Chondrocyte (in vitro differentiated cells): ENCODE data around the gene NELL2. TPM values are rescaled to one million over a fixed set of nuclear protein-coding genes. Genes with fewer than 3 reads are reported as not detected.

Source experiments
- DNase-seq: peaks from one replicate; pipeline ENCODE4 v3.0.0; 2021; ENCODE audit warnings: mixed read lengths, low spot score
- H3K27ac Mint-ChIP-seq: one replicate; pipeline ENCODE4 v1.8.0; 2021; ENCODE audit warnings: mild to moderate bottlenecking, moderate library complexity, mixed read lengths; ENCODE audit not compliant: unreplicated experiment
- H3K27me3 Mint-ChIP-seq: 2 replicates; pipeline ENCODE4 v1.8.0; 2021; ENCODE audit warnings: low read depth, mixed read lengths
- H3K36me3 Mint-ChIP-seq: 2 replicates; pipeline ENCODE4 v1.8.0; 2021; ENCODE audit warnings: low read depth, mixed read lengths
- H3K4me1 Mint-ChIP-seq: 2 replicates; pipeline ENCODE4 v1.8.0; 2021; ENCODE audit warnings: low read depth, mild to moderate bottlenecking, mixed read lengths
- H3K4me3 Mint-ChIP-seq: one replicate; pipeline ENCODE4 v1.8.0; 2021; ENCODE audit warnings: mild to moderate bottlenecking, moderate library complexity, mixed read lengths; ENCODE audit not compliant: unreplicated experiment
- H3K9me3 Mint-ChIP-seq: 2 replicates; pipeline ENCODE4 v1.8.0; 2021; ENCODE audit warnings: low read depth, mixed read lengths
- total RNA-seq: library from RNA; stranded (reverse); gene quantifications from 3 replicates; pipeline ENCODE4 v1.2.1, GENCODE V29; 2021
- TF ChIP-seq, protein P1 (sequence below): fragments of 200-600 bp; sonication (generic); IDR thresholded peaks from 2 replicates; pipeline ENCODE4 v1.5.0; 2021; ENCODE audit warnings: antibody characterized with exemption, mild to moderate bottlenecking, moderate library complexity

The NELL2 gene
- total RNA-seq, 1 donor from 2014 or later, result not detected

- no peaks in the 10 kb centered on the region for H3K9me3 Mint-ChIP-seq
- TF ChIP-seq, protein P1, sequence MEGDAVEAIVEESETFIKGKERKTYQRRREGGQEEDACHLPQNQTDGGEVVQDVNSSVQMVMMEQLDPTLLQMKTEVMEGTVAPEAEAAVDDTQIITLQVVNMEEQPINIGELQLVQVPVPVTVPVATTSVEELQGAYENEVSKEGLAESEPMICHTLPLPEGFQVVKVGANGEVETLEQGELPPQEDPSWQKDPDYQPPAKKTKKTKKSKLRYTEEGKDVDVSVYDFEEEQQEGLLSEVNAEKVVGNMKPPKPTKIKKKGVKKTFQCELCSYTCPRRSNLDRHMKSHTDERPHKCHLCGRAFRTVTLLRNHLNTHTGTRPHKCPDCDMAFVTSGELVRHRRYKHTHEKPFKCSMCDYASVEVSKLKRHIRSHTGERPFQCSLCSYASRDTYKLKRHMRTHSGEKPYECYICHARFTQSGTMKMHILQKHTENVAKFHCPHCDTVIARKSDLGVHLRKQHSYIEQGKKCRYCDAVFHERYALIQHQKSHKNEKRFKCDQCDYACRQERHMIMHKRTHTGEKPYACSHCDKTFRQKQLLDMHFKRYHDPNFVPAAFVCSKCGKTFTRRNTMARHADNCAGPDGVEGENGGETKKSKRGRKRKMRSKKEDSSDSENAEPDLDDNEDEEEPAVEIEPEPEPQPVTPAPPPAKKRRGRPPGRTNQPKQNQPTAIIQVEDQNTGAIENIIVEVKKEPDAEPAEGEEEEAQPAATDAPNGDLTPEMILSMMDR, result no peak
- no peak for DNase-seq
- peaks cover 19% of the 10 kb centered on the region for H3K4me1 Mint-ChIP-seq
- H3K27ac Mint-ChIP-seq, result peak overlapping the region; percentile 6
- no peaks in the 10 kb centered on the region for H3K36me3 Mint-ChIP-seq
- H3K4me3 Mint-ChIP-seq, result no peak overlapping the region
- H3K27me3 Mint-ChIP-seq, result no peaks in the 10 kb centered on the region
These were observed 366.0 kb downstream of the NELL2 start for GRCh38 chr12:44510076-44510475.

GRCh38 chr12:44509471-44509870, 366.6 kb downstream of the NELL2 start:
- Mint-ChIP-seq H3K4me1 (peaks cover 19% of the 10 kb centered on the region), H3K27ac (peak overlapping the region; percentile 18), H3K4me3 (no peak overlapping the region), H3K9me3 (no peaks in the 10 kb centered on the region), H3K27me3 (no peaks in the 10 kb centered on the region), H3K36me3 (no peaks in the 10 kb centered on the region)
- TF ChIP-seq, protein P1, result no peak
- no peak for DNase-seq

- no peaks in the 10 kb centered on the region for H3K27me3 Mint-ChIP-seq
- H3K27ac Mint-ChIP-seq, result no peak overlapping the region
- no peaks in the 10 kb centered on the region for H3K9me3 Mint-ChIP-seq
- TF ChIP-seq, protein P1, result no peak
- DNase-seq, result no peak
- H3K36me3 Mint-ChIP-seq, result no peaks in the 10 kb centered on the region
- H3K4me3 Mint-ChIP-seq, result no peak overlapping the region
- peaks cover 19% of the 10 kb centered on the region for H3K4me1 Mint-ChIP-seq
These were observed 368.7 kb downstream of the NELL2 start for GRCh38 chr12:44507461-44507860.

GRCh38 chr12:44504799-44505198, 371.3 kb downstream of the NELL2 start:
- H3K27me3 Mint-ChIP-seq, result no peaks in the 10 kb centered on the region
- DNase-seq, result no peak
- H3K4me3 Mint-ChIP-seq, result no peak overlapping the region
- TF ChIP-seq, protein P1, result no peak
- no peak overlapping the region for H3K27ac Mint-ChIP-seq
- no peaks in the 10 kb centered on the region for H3K36me3 Mint-ChIP-seq
- H3K4me1 Mint-ChIP-seq, result peaks cover 6% of the 10 kb centered on the region
- H3K9me3 Mint-ChIP-seq, result peaks cover 3% of the 10 kb centered on the region

DNA sequence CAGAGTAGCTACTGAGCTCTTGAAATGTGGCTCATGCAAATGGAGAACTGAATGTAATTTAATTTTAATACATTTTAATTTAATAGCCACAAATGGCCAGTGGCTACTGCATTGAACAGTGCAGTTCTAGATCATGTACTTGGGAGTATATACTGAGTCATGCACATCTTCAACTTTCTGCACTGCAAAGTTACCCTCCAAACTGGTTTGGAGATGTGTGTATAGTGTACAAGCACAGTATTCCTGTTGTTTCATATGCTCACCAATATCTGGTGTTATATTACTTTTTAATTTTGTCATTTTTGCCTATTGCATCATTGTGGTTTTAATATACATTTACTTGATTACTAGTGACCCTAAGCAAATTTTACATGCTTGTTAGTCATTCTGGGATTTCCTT, 372.8 kb downstream of the NELL2 start:
- Mint-ChIP-seq H3K4me1 (no peaks in the 10 kb centered on the region), H3K36me3 (no peaks in the 10 kb centered on the region), H3K27me3 (no peaks in the 10 kb centered on the region), H3K9me3 (peaks cover 3% of the 10 kb centered on the region), H3K27ac (no peak overlapping the region), H3K4me3 (no peak overlapping the region)
- DNase-seq, result no peak
- TF ChIP-seq, protein P1, result no peak
